Caki2 (cell line): ENCODE data around the gene VWA2. TPM values are rescaled to one million over a fixed set of nuclear protein-coding genes. Genes with fewer than 3 reads are reported as not detected.
A peak's percentile ranks its signal among the peaks of the same experiment; 100 is the strongest.

Source experiments
- DNase-seq: peaks from one replicate; pipeline ENCODE4 v3.0.0-alpha.2; 2015; ENCODE audit warnings: low read depth
- in situ Hi-C: cut with HindIII; loops from 2 replicates; pipeline ENCODE4 v1.10.0; 2016; ENCODE audit warnings: low sequenced_read_pairs, low pct_unique_long_range_greater_than_20kb, mixed read lengths
- total RNA-seq: library from RNA; depleted of rRNA; stranded (reverse); fragments of >200 nt; shearing (Covaris generic); gene quantifications from 2 replicates; pipeline ENCODE4 v1.2.3, GENCODE V29; 2014; ENCODE audit warnings: low replicate concordance

The VWA2 gene
- total RNA-seq, 1 experiment from 2014 or later, result not detected

GRCh38 chr10:114306116-114306973, 67.3 kb downstream of the VWA2 start:
- peak; percentile 94 for DNase-seq
- in situ Hi-C loops, result no loop called here

- no peak for DNase-seq
- in situ Hi-C loops, result no loop called here
Observed at GRCh38 chr10:114307731-114308130, 68.7 kb downstream of the VWA2 start.

- in situ Hi-C loops, result no loop called here
- DNase-seq, result peak; percentile 67
Observed at GRCh38 chr10:114308531-114309363, 69.7 kb downstream of the VWA2 start.

GRCh38 chr10:114309364-114309651, 70.3 kb downstream of the VWA2 start:
- no peak for DNase-seq
- in situ Hi-C loops, result no loop called here

GRCh38 chr10:114310346-114310745, 71.3 kb downstream of the VWA2 start:
- in situ Hi-C loops, result no loop called here
- no peak for DNase-seq

GRCh38 chr10:114311023-114311422, 72.0 kb downstream of the VWA2 start:
- in situ Hi-C loops, result no loop called here
- no peak for DNase-seq

GRCh38 chr10:114311496-114312209, 72.6 kb downstream of the VWA2 start:
- in situ Hi-C loops, result no loop called here
- no peak for DNase-seq

- in situ Hi-C loops, result no loop called here
Observed at GRCh38 chr10:114313139-114313538, 74.1 kb downstream of the VWA2 start.

GRCh38 chr10:114313866-114314265, 74.8 kb downstream of the VWA2 start:
- no peak for DNase-seq
- in situ Hi-C loops, result no loop called here

More at GRCh38 chr10:114313139-114313538, 74.1 kb downstream of the VWA2 start:
- DNase-seq, result no peak

- no peak for DNase-seq
- in situ Hi-C loops, result no loop called here
Observed at GRCh38 chr10:114315566-114316420, 76.7 kb downstream of the VWA2 start.

- no peak for DNase-seq
- in situ Hi-C loops, result no loop called here
Observed at GRCh38 chr10:114316744-114317143, 77.7 kb downstream of the VWA2 start.

- no peak for DNase-seq
- in situ Hi-C loops, result no loop called here
Observed at GRCh38 chr10:114319406-114320248, 80.6 kb downstream of the VWA2 start.

- in situ Hi-C loops, result no loop called here
- DNase-seq, result peak; percentile 84
Observed at GRCh38 chr10:114320249-114321116, 81.4 kb downstream of the VWA2 start.

GRCh38 chr10:114322344-114322743, 83.3 kb downstream of the VWA2 start:
- no peak for DNase-seq
- in situ Hi-C loops, result no loop called here

- no peak for DNase-seq
- in situ Hi-C loops, result no loop called here
Observed at GRCh38 chr10:114323023-114323422, 84.0 kb downstream of the VWA2 start.

- in situ Hi-C loops, result no loop called here
- DNase-seq, result no peak
Observed at GRCh38 chr10:114326795-114327194, 87.7 kb downstream of the VWA2 start.
